ENCODE data around the gene EARS2.

DNA sequence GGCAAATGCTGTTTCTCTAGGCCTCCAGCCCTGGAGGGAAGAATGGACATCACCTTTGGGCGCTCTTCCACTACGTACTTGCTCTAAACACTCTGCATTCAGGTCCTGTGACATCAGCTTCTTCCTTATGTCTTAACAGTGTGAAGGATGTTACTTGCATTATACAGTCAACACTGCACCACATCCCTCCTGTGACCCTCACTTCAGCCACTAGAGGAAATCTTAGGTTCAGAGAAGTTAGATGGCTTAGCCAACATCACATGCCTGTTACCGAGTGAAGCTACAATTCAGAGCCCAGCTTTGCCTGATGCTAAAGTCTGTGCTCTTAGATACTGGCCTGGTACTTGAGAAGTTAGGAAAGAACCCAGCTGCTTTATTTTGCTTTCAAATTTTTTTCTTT lies 18.7 kb upstream of the EARS2 start:
- TF ChIP-seq, protein P1, sequence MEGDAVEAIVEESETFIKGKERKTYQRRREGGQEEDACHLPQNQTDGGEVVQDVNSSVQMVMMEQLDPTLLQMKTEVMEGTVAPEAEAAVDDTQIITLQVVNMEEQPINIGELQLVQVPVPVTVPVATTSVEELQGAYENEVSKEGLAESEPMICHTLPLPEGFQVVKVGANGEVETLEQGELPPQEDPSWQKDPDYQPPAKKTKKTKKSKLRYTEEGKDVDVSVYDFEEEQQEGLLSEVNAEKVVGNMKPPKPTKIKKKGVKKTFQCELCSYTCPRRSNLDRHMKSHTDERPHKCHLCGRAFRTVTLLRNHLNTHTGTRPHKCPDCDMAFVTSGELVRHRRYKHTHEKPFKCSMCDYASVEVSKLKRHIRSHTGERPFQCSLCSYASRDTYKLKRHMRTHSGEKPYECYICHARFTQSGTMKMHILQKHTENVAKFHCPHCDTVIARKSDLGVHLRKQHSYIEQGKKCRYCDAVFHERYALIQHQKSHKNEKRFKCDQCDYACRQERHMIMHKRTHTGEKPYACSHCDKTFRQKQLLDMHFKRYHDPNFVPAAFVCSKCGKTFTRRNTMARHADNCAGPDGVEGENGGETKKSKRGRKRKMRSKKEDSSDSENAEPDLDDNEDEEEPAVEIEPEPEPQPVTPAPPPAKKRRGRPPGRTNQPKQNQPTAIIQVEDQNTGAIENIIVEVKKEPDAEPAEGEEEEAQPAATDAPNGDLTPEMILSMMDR (IDR thresholded peaks at IDR 0.05), result no peak
- no peak for TF ChIP-seq POLR2A (IDR thresholded peaks at IDR 0.05)
